Astrocyte (in vitro differentiated cells and primary cell): ENCODE measurements around the gene PDE8A. TPM values are rescaled to one million over a fixed set of nuclear protein-coding genes. Genes with fewer than 3 reads are reported as not detected.

Experiments
- DNase-seq: peaks from one replicate; pipeline ENCODE4 v3.0.0-alpha.2; 2010; ENCODE audit warnings: low read depth
- FAIRE-seq: peaks from 2 replicates; lab custom pipeline; 2011; peaks lifted over from hg19 to GRCh38; lab: Jason Lieb, UNC
- H2AFZ ChIP-seq: 2 replicates; pipeline ENCODE4 v1.6.0; 2012; ENCODE audit warnings: low read depth, low read length, inconsistent platforms
- H3K27ac ChIP-seq: 2 replicates; pipeline ENCODE4 v1.5.1; 2011; ENCODE audit warnings: low read depth, low read length, inconsistent platforms
- H3K27me3 ChIP-seq: 2 replicates; pipeline ENCODE4 v1.6.0; 2011; ENCODE audit warnings: low read length, inconsistent platforms; ENCODE audit not compliant: insufficient read depth
- H3K36me3 ChIP-seq: 2 replicates; pipeline ENCODE4 v1.5.1; 2011; ENCODE audit warnings: low read length, inconsistent platforms; ENCODE audit not compliant: insufficient read depth
- H3K4me1 ChIP-seq: 2 replicates; pipeline ENCODE4 v1.5.1; 2011; ENCODE audit warnings: low read length, inconsistent platforms; ENCODE audit not compliant: insufficient read depth
- H3K4me2 ChIP-seq: 2 replicates; pipeline ENCODE4 v1.6.0; 2012; ENCODE audit warnings: low read length, inconsistent platforms
- H3K4me3 ChIP-seq: 2 replicates; pipeline ENCODE4 v1.5.1; 2011; ENCODE audit warnings: low read depth, mild to moderate bottlenecking, low read length, inconsistent platforms; ENCODE audit not compliant: insufficient read depth
- H3K79me2 ChIP-seq: 2 replicates; pipeline ENCODE4 v1.6.0; 2012; ENCODE audit warnings: mild to moderate bottlenecking, low read length, inconsistent platforms; ENCODE audit not compliant: insufficient read depth
- H3K9ac ChIP-seq: 2 replicates; pipeline ENCODE4 v1.6.0; 2012; ENCODE audit warnings: mild to moderate bottlenecking, low read length, inconsistent platforms
- H3K9me3 ChIP-seq: 2 replicates; pipeline ENCODE4 v1.5.1; 2012; ENCODE audit warnings: low read depth, mild to moderate bottlenecking, low read length, inconsistent platforms; ENCODE audit not compliant: insufficient read depth
- H4K20me1 ChIP-seq: 2 replicates; pipeline ENCODE4 v1.6.0; 2012; ENCODE audit warnings: low read length, inconsistent platforms; ENCODE audit not compliant: insufficient read depth
- H3K27ac Mint-ChIP-seq: one replicate; pipeline ENCODE4 v1.8.0; 2021; ENCODE audit warnings: mild to moderate bottlenecking, mixed read lengths; ENCODE audit not compliant: unreplicated experiment
- H3K27me3 Mint-ChIP-seq: one replicate; pipeline ENCODE4 v1.8.0; 2021; ENCODE audit warnings: low read depth, mixed read lengths; ENCODE audit not compliant: unreplicated experiment
- H3K36me3 Mint-ChIP-seq: one replicate; pipeline ENCODE4 v1.8.0; 2021; ENCODE audit warnings: low read depth, mixed read lengths; ENCODE audit not compliant: unreplicated experiment
- H3K4me1 Mint-ChIP-seq: one replicate; pipeline ENCODE4 v1.8.0; 2021; ENCODE audit warnings: low read depth, mixed read lengths; ENCODE audit not compliant: unreplicated experiment
- H3K4me3 Mint-ChIP-seq: one replicate; pipeline ENCODE4 v1.8.0; 2021; ENCODE audit warnings: mild to moderate bottlenecking, moderate library complexity, mixed read lengths; ENCODE audit not compliant: unreplicated experiment
- H3K9me3 Mint-ChIP-seq: one replicate; pipeline ENCODE4 v1.8.0; 2021; ENCODE audit warnings: mild to moderate bottlenecking, mixed read lengths; ENCODE audit not compliant: unreplicated experiment
- EZH2 ChIP-seq: IDR thresholded peaks from 2 replicates; pipeline ENCODE4 v1.6.1; 2012; ENCODE audit warnings: mild to moderate bottlenecking, low read length, inconsistent platforms; ENCODE audit not compliant: insufficient read depth
- total RNA-seq: library from RNA; stranded (reverse); gene quantifications from 2 replicates; pipeline ENCODE4 v1.2.1, GENCODE V29; 2021
- TF ChIP-seq, protein P1 (sequence below): IDR thresholded peaks from 2 replicates; pipeline ENCODE4 v1.5.1; 2011; ENCODE audit warnings: low read depth, mild to moderate bottlenecking, inconsistent platforms, low read length, moderate library complexity; ENCODE audit not compliant: insufficient read depth

PDE8A gene
- total RNA-seq, 1 donor from 2014 or later = 18.0 TPM

DNA sequence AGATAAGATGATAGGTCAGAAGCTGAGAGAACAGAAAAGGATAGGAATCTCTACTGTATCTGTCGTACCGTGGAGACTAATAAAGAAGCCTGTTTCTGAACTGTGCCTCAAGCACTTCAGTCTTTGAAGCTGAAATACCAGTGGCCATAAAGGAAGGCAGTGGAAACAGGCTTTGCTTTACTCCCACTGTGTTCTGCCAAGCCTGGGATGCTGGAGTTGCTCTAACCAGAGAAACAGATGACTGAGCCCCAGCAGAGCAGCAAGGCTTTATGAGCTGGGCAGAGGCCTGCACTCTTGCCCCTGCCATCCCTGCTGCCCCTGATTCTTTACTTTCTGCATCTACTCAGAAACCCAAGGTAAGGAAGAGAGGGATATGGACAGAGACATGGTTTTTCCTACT, 89.4 kb downstream of the PDE8A start:
- Mint-ChIP-seq H3K4me3 (no peak overlapping the region), H3K9me3 (no peaks in the 10 kb centered on the region), H3K36me3 (peaks cover 15% of the 10 kb centered on the region), H3K4me1 (no peaks in the 10 kb centered on the region), H3K27me3 (no peaks in the 10 kb centered on the region), H3K27ac (no peak overlapping the region)
- no peaks in the 10 kb centered on the region for H3K4me1 ChIP-seq
- H3K9ac ChIP-seq = no peak overlapping the region
- no peaks in the 10 kb centered on the region for H3K9me3 ChIP-seq
- no peaks in the 10 kb centered on the region for H3K79me2 ChIP-seq
- TF ChIP-seq, protein P1, sequence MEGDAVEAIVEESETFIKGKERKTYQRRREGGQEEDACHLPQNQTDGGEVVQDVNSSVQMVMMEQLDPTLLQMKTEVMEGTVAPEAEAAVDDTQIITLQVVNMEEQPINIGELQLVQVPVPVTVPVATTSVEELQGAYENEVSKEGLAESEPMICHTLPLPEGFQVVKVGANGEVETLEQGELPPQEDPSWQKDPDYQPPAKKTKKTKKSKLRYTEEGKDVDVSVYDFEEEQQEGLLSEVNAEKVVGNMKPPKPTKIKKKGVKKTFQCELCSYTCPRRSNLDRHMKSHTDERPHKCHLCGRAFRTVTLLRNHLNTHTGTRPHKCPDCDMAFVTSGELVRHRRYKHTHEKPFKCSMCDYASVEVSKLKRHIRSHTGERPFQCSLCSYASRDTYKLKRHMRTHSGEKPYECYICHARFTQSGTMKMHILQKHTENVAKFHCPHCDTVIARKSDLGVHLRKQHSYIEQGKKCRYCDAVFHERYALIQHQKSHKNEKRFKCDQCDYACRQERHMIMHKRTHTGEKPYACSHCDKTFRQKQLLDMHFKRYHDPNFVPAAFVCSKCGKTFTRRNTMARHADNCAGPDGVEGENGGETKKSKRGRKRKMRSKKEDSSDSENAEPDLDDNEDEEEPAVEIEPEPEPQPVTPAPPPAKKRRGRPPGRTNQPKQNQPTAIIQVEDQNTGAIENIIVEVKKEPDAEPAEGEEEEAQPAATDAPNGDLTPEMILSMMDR = no peak
- TF ChIP-seq EZH2 = no peak
- H3K4me3 ChIP-seq = no peak overlapping the region
- H3K4me2 ChIP-seq = no peak overlapping the region
- no peaks in the 10 kb centered on the region for H3K36me3 ChIP-seq
- DNase-seq (no peak), FAIRE-seq (no peak)
- no peaks in the 10 kb centered on the region for H3K27me3 ChIP-seq
- no peak overlapping the region for H2AFZ ChIP-seq
- H3K27ac ChIP-seq = no peak overlapping the region
- H4K20me1 ChIP-seq = no peaks in the 10 kb centered on the region

DNA sequence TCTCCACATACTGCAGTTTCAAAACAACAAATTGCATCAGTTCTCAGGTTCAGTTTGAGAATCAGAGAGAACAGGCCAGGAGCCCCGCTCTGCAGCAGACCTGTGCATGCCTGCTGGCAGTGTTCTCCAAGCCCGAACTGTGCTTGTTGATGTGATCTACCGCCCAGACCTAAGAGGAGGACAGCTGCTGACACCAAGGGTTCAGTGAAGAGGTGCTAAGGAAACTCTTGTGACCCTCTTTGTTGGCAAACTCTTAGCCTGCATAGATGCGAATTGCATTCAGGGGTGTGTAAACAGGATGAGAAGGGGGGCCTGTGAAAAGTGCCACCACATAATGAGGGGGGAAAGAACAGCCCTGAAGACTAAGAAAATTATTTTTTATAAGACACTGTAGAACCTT, 89.8 kb downstream of the PDE8A start:
- DNase-seq (no peak), FAIRE-seq (no peak)
- Mint-ChIP-seq H3K9me3 (no peaks in the 10 kb centered on the region), H3K27me3 (no peaks in the 10 kb centered on the region), H3K27ac (no peak overlapping the region), H3K4me3 (no peak overlapping the region), H3K36me3 (peaks cover 15% of the 10 kb centered on the region), H3K4me1 (no peaks in the 10 kb centered on the region)
- Histone ChIP-seq H3K79me2 (no peaks in the 10 kb centered on the region), H3K9ac (no peak overlapping the region), H4K20me1 (no peaks in the 10 kb centered on the region), H3K36me3 (no peaks in the 10 kb centered on the region), H2AFZ (no peak overlapping the region), H3K9me3 (no peaks in the 10 kb centered on the region), H3K27ac (no peak overlapping the region), H3K4me1 (no peaks in the 10 kb centered on the region), H3K4me2 (no peak overlapping the region), H3K4me3 (no peak overlapping the region), H3K27me3 (no peaks in the 10 kb centered on the region)
- TF ChIP-seq EZH2 = no peak

DNA sequence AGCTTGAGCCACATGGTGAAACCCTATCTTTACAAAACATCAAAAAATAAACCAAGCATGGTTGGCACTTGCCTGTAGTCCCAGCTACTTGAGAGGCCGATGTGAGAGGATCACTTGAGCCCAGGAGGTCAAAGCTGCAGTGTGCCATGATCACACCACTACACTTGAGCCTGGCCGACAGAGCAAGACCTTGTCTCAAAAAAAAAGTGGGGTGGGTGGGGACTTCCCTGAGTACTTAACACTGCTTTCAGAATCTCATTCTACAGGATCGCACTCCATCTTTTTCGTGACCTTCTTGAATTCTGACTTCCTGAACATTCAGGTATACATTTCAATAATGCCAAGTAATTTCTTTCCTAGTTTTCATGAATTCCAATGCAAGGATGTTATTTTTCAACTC, 91.3 kb downstream of the PDE8A start:
- Mint-ChIP-seq H3K4me1 (no peaks in the 10 kb centered on the region), H3K36me3 (peaks cover 17% of the 10 kb centered on the region), H3K9me3 (peaks cover 3% of the 10 kb centered on the region)

More for the DNA sequence above, 91.3 kb downstream of the PDE8A start:
- TF ChIP-seq, protein P1 = no peak
- no peak for TF ChIP-seq EZH2
- H3K36me3 ChIP-seq = no peaks in the 10 kb centered on the region
- Mint-ChIP-seq H3K27ac (no peak overlapping the region), H3K27me3 (no peaks in the 10 kb centered on the region), H3K4me3 (no peak overlapping the region)
- no peaks in the 10 kb centered on the region for H3K4me1 ChIP-seq
- H4K20me1 ChIP-seq = no peaks in the 10 kb centered on the region
- no peak overlapping the region for H3K4me3 ChIP-seq
- DNase-seq (no peak), FAIRE-seq (no peak)
- no peak overlapping the region for H3K9ac ChIP-seq
- no peak overlapping the region for H2AFZ ChIP-seq
- H3K79me2 ChIP-seq = no peaks in the 10 kb centered on the region
- no peak overlapping the region for H3K27ac ChIP-seq
- H3K4me2 ChIP-seq = no peak overlapping the region
- no peaks in the 10 kb centered on the region for H3K9me3 ChIP-seq
- no peaks in the 10 kb centered on the region for H3K27me3 ChIP-seq
